ENCODE data around the gene PARM1. TPM values are rescaled to one million over a fixed set of nuclear protein-coding genes. Genes with fewer than 3 reads are reported as not detected.

PARM1 gene
- total and polyA plus RNA-seq, 2 experiments from 2014 or later: 4.9 to 10.4 TPM

DNA sequence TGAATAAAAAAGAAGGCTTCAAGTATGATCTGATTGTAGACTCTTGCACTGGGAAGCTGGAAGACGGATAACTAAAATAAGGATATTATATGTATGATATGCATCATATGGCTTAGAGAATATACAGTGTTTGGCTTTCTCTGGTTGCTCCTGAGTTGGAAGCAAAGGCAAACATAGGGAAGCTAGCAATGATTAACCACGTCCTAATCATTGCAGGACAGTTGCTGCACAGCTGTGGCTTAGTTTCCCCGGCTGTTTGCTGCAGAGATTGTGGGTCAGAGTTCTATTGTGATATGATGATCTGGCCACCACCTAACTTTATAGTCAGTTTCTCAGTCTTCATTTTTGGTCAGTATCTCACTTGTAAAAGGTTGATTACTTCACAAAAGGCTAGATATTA lies 36.3 kb upstream of the PARM1 start:
- H3K4me3 ChIP-seq: no peak overlapping the region
- H3K27me3 Mint-ChIP-seq (ENCODE audit: insufficient read depth, low read depth, poor library complexity): no peaks in the 10 kb centered on the region
- no peak for ATAC-seq
- no peaks in the 10 kb centered on the region for H3K27me3 ChIP-seq (ENCODE audit: insufficient read depth)
- no peaks in the 10 kb centered on the region for H3K9me3 Mint-ChIP-seq
- no peaks in the 10 kb centered on the region for H3F3A ChIP-seq (replicated peaks; ENCODE audit: low read depth)
- H3K4me1 Mint-ChIP-seq: peaks cover 19% of the 10 kb centered on the region
- H3K9me2 ChIP-seq (ENCODE audit: insufficient read depth): no peaks in the 10 kb centered on the region; the same call in 1 of the 2 replicates
- DNase-seq (ENCODE audit: low spot score): no peak
- no peaks in the 10 kb centered on the region for H3K36me3 Mint-ChIP-seq (ENCODE audit: low read depth)
- H4K20me1 ChIP-seq (replicated peaks; ENCODE audit: insufficient read depth): no peaks in the 10 kb centered on the region
- H3K27ac ChIP-seq (ENCODE audit: low read depth): no peak overlapping the region
- no peak overlapping the region for H3K27ac Mint-ChIP-seq
- H3K36me3 ChIP-seq (ENCODE audit: insufficient read depth): no peaks in the 10 kb centered on the region
- H3K4me2 ChIP-seq: no peak overlapping the region
- H3K4me1 ChIP-seq (ENCODE audit: insufficient read depth): peaks cover 11% of the 10 kb centered on the region
- H3K79me2 ChIP-seq (replicated peaks; ENCODE audit: insufficient read depth): no peaks in the 10 kb centered on the region
- TF ChIP-seq, protein P1, sequence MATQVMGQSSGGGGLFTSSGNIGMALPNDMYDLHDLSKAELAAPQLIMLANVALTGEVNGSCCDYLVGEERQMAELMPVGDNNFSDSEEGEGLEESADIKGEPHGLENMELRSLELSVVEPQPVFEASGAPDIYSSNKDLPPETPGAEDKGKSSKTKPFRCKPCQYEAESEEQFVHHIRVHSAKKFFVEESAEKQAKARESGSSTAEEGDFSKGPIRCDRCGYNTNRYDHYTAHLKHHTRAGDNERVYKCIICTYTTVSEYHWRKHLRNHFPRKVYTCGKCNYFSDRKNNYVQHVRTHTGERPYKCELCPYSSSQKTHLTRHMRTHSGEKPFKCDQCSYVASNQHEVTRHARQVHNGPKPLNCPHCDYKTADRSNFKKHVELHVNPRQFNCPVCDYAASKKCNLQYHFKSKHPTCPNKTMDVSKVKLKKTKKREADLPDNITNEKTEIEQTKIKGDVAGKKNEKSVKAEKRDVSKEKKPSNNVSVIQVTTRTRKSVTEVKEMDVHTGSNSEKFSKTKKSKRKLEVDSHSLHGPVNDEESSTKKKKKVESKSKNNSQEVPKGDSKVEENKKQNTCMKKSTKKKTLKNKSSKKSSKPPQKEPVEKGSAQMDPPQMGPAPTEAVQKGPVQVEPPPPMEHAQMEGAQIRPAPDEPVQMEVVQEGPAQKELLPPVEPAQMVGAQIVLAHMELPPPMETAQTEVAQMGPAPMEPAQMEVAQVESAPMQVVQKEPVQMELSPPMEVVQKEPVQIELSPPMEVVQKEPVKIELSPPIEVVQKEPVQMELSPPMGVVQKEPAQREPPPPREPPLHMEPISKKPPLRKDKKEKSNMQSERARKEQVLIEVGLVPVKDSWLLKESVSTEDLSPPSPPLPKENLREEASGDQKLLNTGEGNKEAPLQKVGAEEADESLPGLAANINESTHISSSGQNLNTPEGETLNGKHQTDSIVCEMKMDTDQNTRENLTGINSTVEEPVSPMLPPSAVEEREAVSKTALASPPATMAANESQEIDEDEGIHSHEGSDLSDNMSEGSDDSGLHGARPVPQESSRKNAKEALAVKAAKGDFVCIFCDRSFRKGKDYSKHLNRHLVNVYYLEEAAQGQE (IDR thresholded peaks at IDR 0.05; ENCODE audit: unreplicated experiment): no peak
- TF ChIP-seq ZNF114 (CRISPR knock-in tag; IDR thresholded peaks at IDR 0.05): no peak
- TF ChIP-seq JUNB (IDR thresholded peaks at IDR 0.05; ENCODE audit: unreplicated experiment): no peak
- TF ChIP-seq EZH2 (IDR thresholded peaks at IDR 0.05; ENCODE audit: low read depth, unreplicated experiment): no peak
- TF ChIP-seq STAT1 (IDR thresholded peaks at IDR 0.05; ENCODE audit: unreplicated experiment): no peak
- no peak for TF ChIP-seq POLR2AphosphoS5 (IDR thresholded peaks at IDR 0.05; ENCODE audit: low read depth)
- no peak for TF ChIP-seq NANOG (IDR thresholded peaks at IDR 0.05; ENCODE audit: borderline replicate concordance)
- TF ChIP-seq CREB1 (CRISPR knock-in tag; IDR thresholded peaks at IDR 0.05; ENCODE audit: low read depth): no peak
- TF ChIP-seq, protein P2, sequence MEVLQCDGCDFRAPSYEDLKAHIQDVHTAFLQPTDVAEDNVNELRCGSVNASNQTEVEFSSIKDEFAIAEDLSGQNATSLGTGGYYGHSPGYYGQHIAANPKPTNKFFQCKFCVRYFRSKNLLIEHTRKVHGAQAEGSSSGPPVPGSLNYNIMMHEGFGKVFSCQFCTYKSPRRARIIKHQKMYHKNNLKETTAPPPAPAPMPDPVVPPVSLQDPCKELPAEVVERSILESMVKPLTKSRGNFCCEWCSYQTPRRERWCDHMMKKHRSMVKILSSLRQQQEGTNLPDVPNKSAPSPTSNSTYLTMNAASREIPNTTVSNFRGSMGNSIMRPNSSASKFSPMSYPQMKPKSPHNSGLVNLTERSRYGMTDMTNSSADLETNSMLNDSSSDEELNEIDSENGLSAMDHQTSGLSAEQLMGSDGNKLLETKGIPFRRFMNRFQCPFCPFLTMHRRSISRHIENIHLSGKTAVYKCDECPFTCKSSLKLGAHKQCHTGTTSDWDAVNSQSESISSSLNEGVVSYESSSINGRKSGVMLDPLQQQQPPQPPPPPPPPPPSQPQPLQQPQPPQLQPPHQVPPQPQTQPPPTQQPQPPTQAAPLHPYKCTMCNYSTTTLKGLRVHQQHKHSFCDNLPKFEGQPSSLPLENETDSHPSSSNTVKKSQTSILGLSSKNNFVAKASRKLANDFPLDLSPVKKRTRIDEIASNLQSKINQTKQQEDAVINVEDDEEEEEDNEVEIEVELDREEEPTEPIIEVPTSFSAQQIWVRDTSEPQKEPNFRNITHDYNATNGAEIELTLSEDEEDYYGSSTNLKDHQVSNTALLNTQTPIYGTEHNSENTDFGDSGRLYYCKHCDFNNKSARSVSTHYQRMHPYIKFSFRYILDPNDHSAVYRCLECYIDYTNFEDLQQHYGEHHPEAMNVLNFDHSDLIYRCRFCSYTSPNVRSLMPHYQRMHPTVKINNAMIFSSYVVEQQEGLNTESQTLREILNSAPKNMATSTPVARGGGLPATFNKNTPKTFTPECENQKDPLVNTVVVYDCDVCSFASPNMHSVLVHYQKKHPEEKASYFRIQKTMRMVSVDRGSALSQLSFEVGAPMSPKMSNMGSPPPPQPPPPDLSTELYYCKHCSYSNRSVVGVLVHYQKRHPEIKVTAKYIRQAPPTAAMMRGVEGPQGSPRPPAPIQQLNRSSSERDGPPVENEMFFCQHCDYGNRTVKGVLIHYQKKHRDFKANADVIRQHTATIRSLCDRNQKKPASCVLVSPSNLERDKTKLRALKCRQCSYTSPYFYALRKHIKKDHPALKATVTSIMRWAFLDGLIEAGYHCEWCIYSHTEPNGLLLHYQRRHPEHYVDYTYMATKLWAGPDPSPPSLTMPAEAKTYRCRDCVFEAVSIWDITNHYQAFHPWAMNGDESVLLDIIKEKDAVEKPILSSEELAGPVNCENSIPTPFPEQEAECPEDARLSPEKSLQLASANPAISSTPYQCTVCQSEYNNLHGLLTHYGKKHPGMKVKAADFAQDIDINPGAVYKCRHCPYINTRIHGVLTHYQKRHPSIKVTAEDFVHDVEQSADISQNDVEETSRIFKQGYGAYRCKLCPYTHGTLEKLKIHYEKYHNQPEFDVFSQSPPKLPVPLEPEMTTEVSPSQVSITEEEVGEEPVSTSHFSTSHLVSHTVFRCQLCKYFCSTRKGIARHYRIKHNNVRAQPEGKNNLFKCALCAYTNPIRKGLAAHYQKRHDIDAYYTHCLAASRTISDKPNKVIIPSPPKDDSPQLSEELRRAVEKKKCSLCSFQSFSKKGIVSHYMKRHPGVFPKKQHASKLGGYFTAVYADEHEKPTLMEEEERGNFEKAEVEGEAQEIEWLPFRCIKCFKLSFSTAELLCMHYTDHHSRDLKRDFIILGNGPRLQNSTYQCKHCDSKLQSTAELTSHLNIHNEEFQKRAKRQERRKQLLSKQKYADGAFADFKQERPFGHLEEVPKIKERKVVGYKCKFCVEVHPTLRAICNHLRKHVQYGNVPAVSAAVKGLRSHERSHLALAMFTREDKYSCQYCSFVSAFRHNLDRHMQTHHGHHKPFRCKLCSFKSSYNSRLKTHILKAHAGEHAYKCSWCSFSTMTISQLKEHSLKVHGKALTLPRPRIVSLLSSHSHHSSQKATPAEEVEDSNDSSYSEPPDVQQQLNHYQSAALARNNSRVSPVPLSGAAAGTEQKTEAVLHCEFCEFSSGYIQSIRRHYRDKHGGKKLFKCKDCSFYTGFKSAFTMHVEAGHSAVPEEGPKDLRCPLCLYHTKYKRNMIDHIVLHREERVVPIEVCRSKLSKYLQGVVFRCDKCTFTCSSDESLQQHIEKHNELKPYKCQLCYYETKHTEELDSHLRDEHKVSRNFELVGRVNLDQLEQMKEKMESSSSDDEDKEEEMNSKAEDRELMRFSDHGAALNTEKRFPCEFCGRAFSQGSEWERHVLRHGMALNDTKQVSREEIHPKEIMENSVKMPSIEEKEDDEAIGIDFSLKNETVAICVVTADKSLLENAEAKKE (CRISPR knock-in tag; IDR thresholded peaks at IDR 0.05): no peak
- TF ChIP-seq, protein P3, sequence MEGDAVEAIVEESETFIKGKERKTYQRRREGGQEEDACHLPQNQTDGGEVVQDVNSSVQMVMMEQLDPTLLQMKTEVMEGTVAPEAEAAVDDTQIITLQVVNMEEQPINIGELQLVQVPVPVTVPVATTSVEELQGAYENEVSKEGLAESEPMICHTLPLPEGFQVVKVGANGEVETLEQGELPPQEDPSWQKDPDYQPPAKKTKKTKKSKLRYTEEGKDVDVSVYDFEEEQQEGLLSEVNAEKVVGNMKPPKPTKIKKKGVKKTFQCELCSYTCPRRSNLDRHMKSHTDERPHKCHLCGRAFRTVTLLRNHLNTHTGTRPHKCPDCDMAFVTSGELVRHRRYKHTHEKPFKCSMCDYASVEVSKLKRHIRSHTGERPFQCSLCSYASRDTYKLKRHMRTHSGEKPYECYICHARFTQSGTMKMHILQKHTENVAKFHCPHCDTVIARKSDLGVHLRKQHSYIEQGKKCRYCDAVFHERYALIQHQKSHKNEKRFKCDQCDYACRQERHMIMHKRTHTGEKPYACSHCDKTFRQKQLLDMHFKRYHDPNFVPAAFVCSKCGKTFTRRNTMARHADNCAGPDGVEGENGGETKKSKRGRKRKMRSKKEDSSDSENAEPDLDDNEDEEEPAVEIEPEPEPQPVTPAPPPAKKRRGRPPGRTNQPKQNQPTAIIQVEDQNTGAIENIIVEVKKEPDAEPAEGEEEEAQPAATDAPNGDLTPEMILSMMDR (conservative IDR thresholded peaks at IDR 0.05; ENCODE audit: low read depth in 2 of 2): no peak
- no peak for TF ChIP-seq EZH2phosphoT487 (IDR thresholded peaks at IDR 0.05; ENCODE audit: unreplicated experiment)
- TF ChIP-seq, protein P4, sequence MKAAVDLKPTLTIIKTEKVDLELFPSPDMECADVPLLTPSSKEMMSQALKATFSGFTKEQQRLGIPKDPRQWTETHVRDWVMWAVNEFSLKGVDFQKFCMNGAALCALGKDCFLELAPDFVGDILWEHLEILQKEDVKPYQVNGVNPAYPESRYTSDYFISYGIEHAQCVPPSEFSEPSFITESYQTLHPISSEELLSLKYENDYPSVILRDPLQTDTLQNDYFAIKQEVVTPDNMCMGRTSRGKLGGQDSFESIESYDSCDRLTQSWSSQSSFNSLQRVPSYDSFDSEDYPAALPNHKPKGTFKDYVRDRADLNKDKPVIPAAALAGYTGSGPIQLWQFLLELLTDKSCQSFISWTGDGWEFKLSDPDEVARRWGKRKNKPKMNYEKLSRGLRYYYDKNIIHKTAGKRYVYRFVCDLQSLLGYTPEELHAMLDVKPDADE (IDR thresholded peaks at IDR 0.05): no peak
- TF ChIP-seq ZNF331 (CRISPR knock-in tag; IDR thresholded peaks at IDR 0.05; ENCODE audit: low read depth): no peak
- no peak overlapping the region for H2AFZ ChIP-seq
- no peak overlapping the region for H3K4me3 Mint-ChIP-seq
